Hippocampal formation (tissue), 2 donors: ENCODE results near the gene CCL23.

Experiments used
- DNase-seq, 2 donors: peaks; one replicate each; lab custom pipeline; 2025; lab: John Stamatoyannopoulos, UW

CCL23 gene

DNA sequence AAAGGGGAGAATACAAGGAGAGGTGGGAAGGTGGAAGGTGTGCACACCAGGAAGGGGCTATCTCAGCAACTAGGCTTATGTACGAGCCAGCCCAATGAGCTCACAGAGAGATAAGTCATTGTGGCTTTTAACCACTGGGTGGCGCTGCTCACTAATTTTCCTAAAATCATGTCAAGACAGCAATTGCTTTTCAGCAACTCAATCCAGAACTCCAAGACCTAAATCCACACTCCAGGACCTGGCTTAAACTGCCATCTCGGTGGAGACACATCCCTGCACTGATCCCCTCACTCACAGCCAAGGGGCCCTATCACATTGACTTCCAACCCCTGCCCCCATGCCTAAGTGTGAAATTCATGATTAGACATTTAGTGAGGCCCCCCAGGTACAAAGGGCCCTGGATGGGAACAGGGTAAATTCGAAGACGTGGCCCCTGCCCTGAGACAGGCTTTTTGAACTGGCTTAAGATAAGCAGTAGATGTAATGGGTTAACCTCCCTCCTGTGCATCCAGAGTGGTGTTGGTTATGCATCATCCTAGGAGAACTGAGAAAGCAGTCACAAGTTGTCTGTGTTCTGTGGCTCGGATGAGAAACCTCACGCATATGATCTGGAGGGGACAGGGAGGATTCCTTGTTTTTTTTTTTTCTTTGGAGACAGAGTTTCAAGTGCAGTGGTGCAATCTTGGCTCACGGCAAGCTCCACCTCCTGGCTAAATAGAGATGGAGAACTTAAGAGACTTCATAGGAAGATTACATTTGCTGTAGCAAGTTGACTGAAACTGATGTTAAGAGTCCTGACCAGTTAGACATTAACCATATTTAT is 48.0 kb downstream of the CCL23 start:
- DNase-seq: peak; percentile 63 to 70

DNA sequence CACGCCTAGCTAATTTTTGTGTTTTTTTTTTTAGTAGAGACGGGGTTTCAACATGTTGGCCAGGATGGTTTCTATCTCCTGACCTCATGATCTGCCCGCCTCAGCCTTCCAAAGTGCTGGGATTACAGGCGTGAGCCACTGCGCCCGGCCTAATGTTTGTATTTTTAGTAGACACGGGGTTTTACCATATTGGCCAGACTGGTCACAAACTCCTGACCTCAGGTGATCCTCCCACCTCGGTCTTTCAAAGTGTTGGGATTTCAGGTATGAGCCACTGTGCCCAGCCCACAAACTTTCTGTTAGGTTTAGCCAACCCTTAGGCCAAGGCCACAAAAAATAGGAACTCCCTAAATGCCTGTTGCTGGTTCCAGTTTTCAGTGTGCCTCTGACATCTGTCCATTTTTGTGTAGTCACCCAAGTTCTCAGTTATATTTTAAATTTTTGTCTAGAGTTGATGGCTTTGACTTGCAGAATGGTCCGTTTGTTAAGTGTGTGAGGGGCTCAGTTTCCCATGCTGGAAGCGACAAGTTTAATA is 49.2 kb downstream of the CCL23 start:
- DNase-seq: no peak

DNA sequence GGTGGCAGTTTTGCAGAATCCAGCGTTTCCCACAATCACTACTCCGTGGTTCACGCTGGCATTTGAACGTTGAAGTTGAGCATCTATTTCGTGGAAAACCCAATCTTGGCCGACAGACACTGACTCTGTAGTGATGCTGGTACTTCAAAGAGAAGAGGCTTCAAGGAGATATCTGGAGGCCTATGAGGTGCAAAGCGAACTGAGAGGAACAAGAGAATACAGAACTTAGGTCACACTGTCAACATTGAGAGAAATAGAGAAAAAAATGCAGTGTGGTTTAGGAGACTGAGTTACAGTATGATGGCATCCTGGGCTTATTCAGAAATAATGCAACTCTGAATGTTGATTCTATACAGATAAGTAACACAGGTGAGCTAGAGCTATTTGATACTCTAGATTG is 52.5 kb downstream of the CCL23 start:
- no peak for DNase-seq

DNA sequence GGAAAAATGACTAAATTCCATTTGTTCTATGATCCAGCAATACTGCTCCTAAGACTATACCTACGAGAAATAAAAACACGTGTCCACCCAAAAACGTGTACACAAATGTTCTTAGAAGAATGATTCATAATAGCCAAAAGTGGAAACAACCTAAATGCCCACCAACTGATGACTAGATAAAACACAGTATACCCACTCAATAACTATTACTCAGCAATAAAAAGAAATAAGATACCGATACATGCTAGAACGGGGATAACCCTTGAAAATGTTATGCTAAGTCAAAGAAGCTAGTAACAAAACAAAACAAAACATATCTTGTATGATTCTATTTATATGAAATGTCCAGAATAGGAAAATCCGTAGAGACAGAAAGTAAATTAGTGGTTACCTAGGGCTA is 54.1 kb downstream of the CCL23 start:
- DNase-seq: no peak
